GM19452 (cell line): ENCODE measurements around the gene GLYATL2.

Experiments used
- ATAC-seq: cut with Tn5 transposase; IDR thresholded peaks from one replicate; pipeline ENCODE4 v1.9.1; 2021; ENCODE audit not compliant: unreplicated experiment

The GLYATL2 gene

DNA sequence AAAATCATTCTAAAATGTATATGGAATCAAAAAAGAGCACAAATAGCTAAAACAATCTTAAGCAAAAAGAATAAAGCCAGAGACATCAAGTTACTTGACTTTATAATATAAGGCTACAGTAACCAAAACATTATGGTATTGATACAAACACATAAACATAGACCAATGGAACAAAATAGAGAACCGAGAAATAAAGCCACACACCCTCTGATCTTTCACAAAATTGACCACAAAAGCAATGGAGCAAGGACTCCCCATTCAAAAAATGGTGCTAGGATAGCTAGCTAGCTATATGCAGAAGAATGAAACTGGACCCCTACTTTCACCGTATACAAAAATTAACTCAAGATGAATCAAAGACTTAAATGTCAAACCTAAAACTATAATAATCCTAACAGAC lies 43.2 kb downstream of the GLYATL2 start:
- ATAC-seq = no peak

DNA sequence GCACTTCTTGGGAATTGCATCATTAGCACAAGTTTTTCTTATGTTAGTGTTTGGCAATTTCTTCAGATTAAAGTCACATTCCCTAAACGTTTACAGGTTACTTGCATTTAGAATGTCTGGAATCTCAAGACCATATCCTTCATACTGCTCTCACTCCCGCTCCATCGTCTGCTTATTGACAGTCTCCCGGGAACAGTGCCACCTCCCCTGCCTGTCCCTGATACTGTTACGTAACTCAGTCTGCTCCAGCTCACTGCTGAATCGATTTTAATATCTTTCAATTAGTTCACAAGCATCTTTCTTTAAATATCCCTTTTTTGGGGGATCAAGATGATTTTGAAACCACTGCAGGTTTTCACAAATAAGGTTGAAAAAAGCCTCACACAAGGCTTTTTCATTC lies 48.2 kb downstream of the GLYATL2 start:
- no peak for ATAC-seq

DNA sequence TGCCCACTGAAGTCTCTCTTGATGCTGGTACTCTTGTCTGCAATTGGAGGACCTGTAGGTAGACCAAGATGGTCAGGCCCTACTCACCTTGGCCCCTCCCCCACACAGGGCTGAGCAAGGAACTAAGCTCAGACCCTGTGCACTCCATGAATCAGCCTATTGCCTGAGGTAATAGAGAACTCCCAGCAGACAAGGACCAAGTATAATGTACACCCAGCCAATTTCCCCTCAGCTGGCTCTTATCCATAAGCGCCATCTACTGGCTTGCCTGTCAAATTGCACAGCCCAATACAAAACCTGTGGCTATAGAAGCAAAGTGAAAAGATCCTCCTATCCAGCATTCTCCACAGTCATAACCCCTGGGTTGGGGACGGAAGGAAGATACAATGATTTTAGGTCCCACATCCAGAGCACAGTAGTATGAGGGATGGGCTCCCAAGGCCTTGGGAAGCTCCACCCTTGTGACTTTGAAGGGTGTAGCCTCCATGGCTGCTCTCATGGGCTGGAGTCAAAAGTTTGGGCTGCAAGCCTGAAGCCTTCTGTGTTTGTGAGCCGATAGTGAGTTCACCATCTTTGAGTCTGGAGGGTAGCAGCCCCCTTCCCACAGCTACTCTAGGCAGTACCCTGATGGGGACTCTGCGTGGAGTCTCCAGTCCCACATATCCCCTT lies 56.0 kb downstream of the GLYATL2 start:
- peak; percentile 91 for ATAC-seq

DNA sequence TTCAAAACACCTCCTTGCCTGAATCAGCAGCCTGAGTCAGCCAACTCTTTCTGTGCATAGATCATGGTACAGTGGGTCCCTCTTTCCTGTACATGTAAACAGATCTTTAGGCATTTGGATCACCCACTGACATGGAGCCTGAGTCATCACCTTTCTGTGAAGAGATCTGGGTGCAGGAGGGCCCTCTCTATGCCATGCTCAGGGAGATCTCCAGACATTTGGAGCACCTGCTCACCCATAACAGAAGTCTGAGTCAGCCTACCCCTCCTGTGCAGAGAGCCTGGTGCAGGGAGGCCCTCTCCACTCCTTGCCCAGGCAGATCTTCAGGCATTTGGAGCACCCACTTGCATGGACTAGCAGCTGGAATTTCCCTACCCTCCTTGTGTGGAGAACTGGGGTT lies 56.6 kb downstream of the GLYATL2 start:
- ATAC-seq = peak; percentile 19

DNA sequence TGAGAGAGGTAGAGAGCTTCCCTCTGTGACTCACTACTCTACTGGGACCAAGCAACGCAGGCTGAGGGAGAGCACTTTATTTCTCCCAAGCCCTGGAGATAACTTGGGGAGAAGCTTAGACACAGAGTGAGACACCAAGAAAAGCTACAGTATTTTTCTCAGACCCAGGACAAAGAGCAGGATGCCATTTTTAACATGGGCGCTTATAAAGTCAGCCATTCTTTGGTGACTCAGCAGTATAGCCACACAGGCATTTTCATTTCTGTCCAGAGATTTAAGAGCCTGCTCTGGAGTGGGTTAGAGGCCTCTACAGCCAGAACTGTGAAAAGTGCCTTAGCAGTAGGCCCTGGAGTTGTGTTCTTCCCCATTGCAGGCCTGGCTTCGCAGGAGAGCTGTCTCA lies 57.8 kb downstream of the GLYATL2 start:
- ATAC-seq = no peak

DNA sequence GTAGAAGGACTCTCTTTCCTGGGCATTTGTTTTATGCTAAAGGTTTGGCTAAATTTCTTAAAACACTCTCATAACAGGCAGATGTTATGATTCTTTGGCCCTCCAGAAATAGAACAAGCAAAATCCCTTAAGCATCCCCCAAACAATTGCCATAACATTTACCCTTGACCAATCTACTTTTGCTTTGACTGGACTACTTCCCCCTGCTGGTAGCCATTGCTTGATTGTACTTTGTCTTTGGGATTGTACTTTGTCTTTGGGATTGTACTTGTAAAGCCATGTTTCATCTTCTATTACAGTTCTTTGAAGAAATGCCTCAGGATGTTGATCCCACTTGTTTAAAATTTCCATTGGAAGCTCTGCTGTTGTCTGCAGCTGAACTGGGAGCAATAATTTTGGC lies 59.5 kb downstream of the GLYATL2 start:
- no peak for ATAC-seq
